Panc1 (cell line): Measurements from ENCODE around the gene TMIGD1. TPM values are rescaled to one million over a fixed set of nuclear protein-coding genes. Genes with fewer than 3 reads are reported as not detected.
A peak's percentile ranks its signal among the peaks of the same experiment; 100 is the strongest.

Experiments used
- ATAC-seq: fragments of 200-7000 bp; cut with Tn5 transposase; 2 replicates; pipeline ENCODE4 v1.9.1; 2020; ENCODE audit warnings: mild to moderate bottlenecking, moderate library complexity
- BruUV-seq: library from RNA; stranded (reverse); fragments of 400-500 nt; replicated peaks from 2 replicates; lab custom pipeline; 2021; lab: Mats Ljungman, UMichigan
- CTCF ChIA-PET: fragments of 300-600 bp; sonication (Branson Sonifier 250); formaldehyde crosslinking; loops from one replicate; lab custom pipeline; 2022; ENCODE audit warnings: antibody characterized with exemption; lab: Charles Lee
- POLR2A ChIA-PET: fragments of 300-600 bp; sonication (Branson Sonifier 250); formaldehyde crosslinking; loops from one replicate; lab custom pipeline; 2022; ENCODE audit warnings: antibody characterized with exemption; lab: Charles Lee
- DNase-seq: peaks from one replicate; pipeline ENCODE4 v3.0.0-alpha.2; 2010; ENCODE audit warnings: low read depth, low spot score
- H3K27ac ChIP-seq: 2 replicates; pipeline ENCODE4 v1.5.1; 2011; ENCODE audit warnings: mild to moderate bottlenecking, low read length, inconsistent platforms
- H3K27me3 ChIP-seq: fragments of 200-500 bp; sonication (Bioruptor generic); 2 replicates; pipeline ENCODE4 v1.6.0; 2014; ENCODE audit warnings: low read length, inconsistent platforms; ENCODE audit not compliant: control insufficient read depth, insufficient read depth
- H3K36me3 ChIP-seq: fragments of 200-500 bp; sonication (Bioruptor generic); 2 replicates; pipeline ENCODE4 v1.5.1; 2014; ENCODE audit warnings: inconsistent platforms, mild to moderate bottlenecking, low read length, moderate library complexity; ENCODE audit not compliant: control insufficient read depth, insufficient read depth
- H3K4me1 ChIP-seq: 2 replicates; pipeline ENCODE4 v1.5.1; 2011; ENCODE audit warnings: inconsistent platforms, mild to moderate bottlenecking, low read length, moderate library complexity; ENCODE audit not compliant: control insufficient read depth, insufficient read depth
- H3K4me3 ChIP-seq, 2 experiments: 2 replicates each; pipeline ENCODE4 v1.5.1; 2011 to 2012; ENCODE audit warnings: low read depth in 2 of 2, low read length in 2 of 2, mild to moderate bottlenecking in 2 of 2, inconsistent platforms in 1 of 2, moderate library complexity in 1 of 2
- H3K9me3 ChIP-seq: fragments of 200-500 bp; sonication (Bioruptor generic); 2 replicates; pipeline ENCODE4 v1.5.1; 2014; ENCODE audit warnings: low read depth, mild to moderate bottlenecking, inconsistent platforms, low read length, moderate library complexity; ENCODE audit not compliant: control insufficient read depth, insufficient read depth
- POLR2AphosphoS5 ChIP-seq: IDR thresholded peaks from 2 replicates; pipeline ENCODE4 v1.6.1; 2012; ENCODE audit warnings: mild to moderate bottlenecking, low read depth, low read length, moderate library complexity
- REST ChIP-seq, 2 experiments: IDR thresholded peaks; 2 replicates each; pipeline ENCODE4 v1.6.1; 2011 to 2012; ENCODE audit warnings: low read depth in 2 of 2, control low read depth in 1 of 2, low read length in 1 of 2, mild to moderate bottlenecking in 1 of 2, moderate library complexity in 1 of 2; ENCODE audit not compliant: insufficient read depth in 1 of 2
- SIN3A ChIP-seq: IDR thresholded peaks from 2 replicates; pipeline ENCODE4 v1.6.1; 2012; ENCODE audit warnings: low read depth, mild to moderate bottlenecking, low read length, moderate library complexity, borderline replicate concordance; ENCODE audit not compliant: insufficient read depth
- TCF7L2 ChIP-seq: IDR thresholded peaks from 2 replicates; pipeline ENCODE4 v1.6.1; 2011; ENCODE audit warnings: mild to moderate bottlenecking, low read depth, low read length, inconsistent platforms
- in situ Hi-C: cut with HindIII; loops from 2 replicates; pipeline ENCODE4 v1.10.0; 2016; ENCODE audit warnings: low sequenced_read_pairs, low pct_unique_long_range_greater_than_20kb
- intact Hi-C: fragments of 100-400 bp; cut with micrococcal nuclease; formaldehyde crosslinking; loops from one replicate; pipeline ENCODE4 v1.10.0; 2022; ENCODE audit not compliant: unreplicated experiment
- total RNA-seq: library from RNA; stranded (reverse); gene quantifications from one replicate; pipeline ENCODE4 v1.2.1, GENCODE V29; 2021; ENCODE audit not compliant: unreplicated experiment
- TF ChIP-seq, protein P1 (sequence below): fragments of 450-650 bp; IDR thresholded peaks from 2 replicates; pipeline ENCODE4 v1.5.1; 2017; ENCODE audit warnings: mild to moderate bottlenecking

The TMIGD1 gene
- total RNA-seq, 1 experiment from 2014 or later = not detected

DNA sequence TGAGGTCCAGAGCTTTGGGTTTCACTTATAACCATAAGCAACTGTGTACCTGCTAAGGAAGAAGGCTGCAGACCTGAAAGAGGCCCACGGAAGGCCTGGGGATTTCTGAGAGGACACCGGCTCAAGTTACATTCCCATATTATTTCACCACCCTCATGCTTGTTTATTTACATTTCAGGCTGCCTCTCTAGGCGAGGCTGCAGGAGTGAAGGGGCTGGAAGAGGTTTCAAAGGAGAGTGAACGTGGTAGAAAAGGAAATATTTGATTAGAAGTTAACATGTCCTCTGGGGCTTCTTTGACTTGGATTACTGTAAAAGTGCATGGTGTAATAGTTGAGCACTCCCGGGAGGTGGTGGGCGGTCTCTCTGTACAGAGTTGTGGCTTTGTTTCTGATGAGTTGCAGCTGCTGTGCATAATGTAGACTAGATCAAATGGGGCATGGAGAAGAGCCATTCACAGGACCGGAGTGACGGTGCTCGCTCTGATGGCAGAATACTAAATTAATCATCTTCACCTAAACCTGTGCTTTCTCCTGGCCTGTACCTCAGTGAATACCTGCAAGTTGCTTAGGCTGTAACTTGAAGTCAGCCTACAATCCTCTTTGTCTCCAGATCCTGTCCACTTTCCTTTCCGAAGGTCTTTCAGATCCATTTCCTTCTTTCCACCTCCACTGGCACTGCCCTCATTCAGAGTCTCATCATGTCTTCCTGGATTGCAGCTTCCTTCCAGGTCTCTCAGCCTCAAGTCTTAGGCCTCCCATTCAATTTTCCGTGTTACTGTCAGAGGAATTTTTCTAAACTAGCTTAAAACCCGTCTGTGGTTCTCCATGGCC is 43.0 kb upstream of the TMIGD1 start:
- TF ChIP-seq REST (IDR thresholded peaks at IDR 0.05; ENCODE audit: insufficient read depth in 1 of 2, low read depth in 2 of 2, low read length in 1 of 2) (no peak), TCF7L2 (no peak), POLR2AphosphoS5 (no peak), SIN3A (no peak)
- TF ChIP-seq, protein P1, sequence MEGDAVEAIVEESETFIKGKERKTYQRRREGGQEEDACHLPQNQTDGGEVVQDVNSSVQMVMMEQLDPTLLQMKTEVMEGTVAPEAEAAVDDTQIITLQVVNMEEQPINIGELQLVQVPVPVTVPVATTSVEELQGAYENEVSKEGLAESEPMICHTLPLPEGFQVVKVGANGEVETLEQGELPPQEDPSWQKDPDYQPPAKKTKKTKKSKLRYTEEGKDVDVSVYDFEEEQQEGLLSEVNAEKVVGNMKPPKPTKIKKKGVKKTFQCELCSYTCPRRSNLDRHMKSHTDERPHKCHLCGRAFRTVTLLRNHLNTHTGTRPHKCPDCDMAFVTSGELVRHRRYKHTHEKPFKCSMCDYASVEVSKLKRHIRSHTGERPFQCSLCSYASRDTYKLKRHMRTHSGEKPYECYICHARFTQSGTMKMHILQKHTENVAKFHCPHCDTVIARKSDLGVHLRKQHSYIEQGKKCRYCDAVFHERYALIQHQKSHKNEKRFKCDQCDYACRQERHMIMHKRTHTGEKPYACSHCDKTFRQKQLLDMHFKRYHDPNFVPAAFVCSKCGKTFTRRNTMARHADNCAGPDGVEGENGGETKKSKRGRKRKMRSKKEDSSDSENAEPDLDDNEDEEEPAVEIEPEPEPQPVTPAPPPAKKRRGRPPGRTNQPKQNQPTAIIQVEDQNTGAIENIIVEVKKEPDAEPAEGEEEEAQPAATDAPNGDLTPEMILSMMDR = no peak
- peak overlapping the region; percentile 40; the same call in 1 of the 2 replicates for H3K27ac ChIP-seq
- no TSS peak for BruUV-seq
- H3K27me3 ChIP-seq = no peaks in the 10 kb centered on the region
- no peak overlapping the region for H3K4me3 ChIP-seq
- in situ Hi-C loops = no loop called here
- ChIA-PET CTCF (no interaction called here), POLR2A (interaction anchor here (0.5 kb wide), 1 partner anchor 258 kb away, joined by 5 read pairs; no protein-coding TSS in a partner anchor)
- intact Hi-C loops = no loop called here
- peaks cover 32% of the 10 kb centered on the region for H3K4me1 ChIP-seq
- H3K36me3 ChIP-seq = no peaks in the 10 kb centered on the region
- H3K9me3 ChIP-seq = no peaks in the 10 kb centered on the region
- ATAC-seq (no peak), DNase-seq (no peak)

GRCh38 chr17:30375661-30376060 is 41.8 kb upstream of the TMIGD1 start:
- no peak for DNase-seq
- ChIA-PET POLR2A (no interaction called here), CTCF (no interaction called here)
- Histone ChIP-seq H3K27ac (no peak overlapping the region), H3K9me3 (no peaks in the 10 kb centered on the region), H3K4me3 (no peak overlapping the region), H3K36me3 (no peaks in the 10 kb centered on the region), H3K4me1 (peaks cover 21% of the 10 kb centered on the region), H3K27me3 (no peaks in the 10 kb centered on the region)
- no TSS peak for BruUV-seq
- no peak for TF ChIP-seq SIN3A
- no peak for TF ChIP-seq REST (IDR thresholded peaks at IDR 0.05; ENCODE audit: insufficient read depth in 1 of 2, low read depth in 2 of 2, low read length in 1 of 2)
- TF ChIP-seq POLR2AphosphoS5 = no peak
- TF ChIP-seq TCF7L2 = no peak
- TF ChIP-seq, protein P1 = no peak
- intact Hi-C loops = no loop called here
- no peak for ATAC-seq
- in situ Hi-C loops = no loop called here
